SW 1271 (cell line): ENCODE measurements around the gene KCNJ14.
"Not testable (repeated sequence)": the region's sequence is repeated elsewhere in the genome, so short reads cannot be mapped to it uniquely, and the experiment has no call there.

ENCODE experiments used
- DNase-seq, 2 experiments: peaks; one replicate each; lab custom pipeline; 2025; lab: John Stamatoyannopoulos, UW

The KCNJ14 gene

GRCh38 chr19:48487948-48488347, 32.6 kb downstream of the KCNJ14 start:
- DNase-seq = peak; percentile 55 to 81

GRCh38 chr19:48488478-48488877, 33.1 kb downstream of the KCNJ14 start:
- not testable (repeated sequence) for DNase-seq

- DNase-seq = peak in 1 of 2 experiments; percentile 37
Measured at GRCh38 chr19:48489608-48490216, 34.3 kb downstream of the KCNJ14 start.

- DNase-seq = no peak
Measured at GRCh38 chr19:48490981-48491792, 35.8 kb downstream of the KCNJ14 start.

- no peak for DNase-seq
Measured at GRCh38 chr19:48491793-48492123, 36.4 kb downstream of the KCNJ14 start.

- DNase-seq = peak; percentile 42 to 75
Measured at GRCh38 chr19:48492925-48493717, 37.7 kb downstream of the KCNJ14 start.

GRCh38 chr19:48493718-48494401, 38.5 kb downstream of the KCNJ14 start:
- no peak for DNase-seq

GRCh38 chr19:48495396-48495795, 40.0 kb downstream of the KCNJ14 start:
- DNase-seq = no peak

GRCh38 chr19:48496959-48497727, 41.8 kb downstream of the KCNJ14 start:
- DNase-seq = no peak

GRCh38 chr19:48497728-48498594, 42.6 kb downstream of the KCNJ14 start:
- DNase-seq = no peak

GRCh38 chr19:48498595-48499311, 43.4 kb downstream of the KCNJ14 start:
- DNase-seq = no peak

- no peak for DNase-seq
Measured at GRCh38 chr19:48499316-48500090, 44.1 kb downstream of the KCNJ14 start.

GRCh38 chr19:48500830-48501493, 45.6 kb downstream of the KCNJ14 start:
- DNase-seq = no peak

GRCh38 chr19:48501494-48502349, 46.3 kb downstream of the KCNJ14 start:
- DNase-seq = peak in 1 of 2 experiments; percentile 55

GRCh38 chr19:48502350-48503018, 47.1 kb downstream of the KCNJ14 start:
- no peak for DNase-seq

- DNase-seq = peak; percentile 12 to 56
Measured at GRCh38 chr19:48506138-48506733, 50.9 kb downstream of the KCNJ14 start.
